ENCODE data around the gene SORCS1.

The SORCS1 gene

DNA sequence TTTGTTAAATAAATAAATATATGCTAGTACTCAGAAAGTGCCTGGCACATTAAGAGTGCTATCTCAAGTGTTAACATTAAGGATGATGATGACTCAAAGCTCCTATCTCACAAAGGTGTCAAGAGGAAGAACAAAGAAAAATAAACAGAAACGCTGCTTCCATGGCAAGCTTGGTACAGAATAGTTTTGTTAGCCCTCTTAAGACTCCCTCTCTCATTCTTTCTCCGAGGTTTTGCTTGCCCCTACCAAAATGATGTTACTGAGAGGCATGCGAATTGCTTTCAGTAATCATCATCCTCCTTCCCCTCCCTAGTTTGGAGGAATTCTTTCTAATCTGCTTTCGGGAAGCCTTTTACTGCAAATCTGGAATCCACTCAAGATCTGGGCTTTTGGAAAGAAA, 96.7 kb downstream of the SORCS1 start:
- H3K27ac ChIP-seq = no peak overlapping the region
- no peak for TF ChIP-seq ZFX (IDR thresholded peaks at IDR 0.05; ENCODE audit: borderline replicate concordance)
- TF ChIP-seq, protein P1, sequence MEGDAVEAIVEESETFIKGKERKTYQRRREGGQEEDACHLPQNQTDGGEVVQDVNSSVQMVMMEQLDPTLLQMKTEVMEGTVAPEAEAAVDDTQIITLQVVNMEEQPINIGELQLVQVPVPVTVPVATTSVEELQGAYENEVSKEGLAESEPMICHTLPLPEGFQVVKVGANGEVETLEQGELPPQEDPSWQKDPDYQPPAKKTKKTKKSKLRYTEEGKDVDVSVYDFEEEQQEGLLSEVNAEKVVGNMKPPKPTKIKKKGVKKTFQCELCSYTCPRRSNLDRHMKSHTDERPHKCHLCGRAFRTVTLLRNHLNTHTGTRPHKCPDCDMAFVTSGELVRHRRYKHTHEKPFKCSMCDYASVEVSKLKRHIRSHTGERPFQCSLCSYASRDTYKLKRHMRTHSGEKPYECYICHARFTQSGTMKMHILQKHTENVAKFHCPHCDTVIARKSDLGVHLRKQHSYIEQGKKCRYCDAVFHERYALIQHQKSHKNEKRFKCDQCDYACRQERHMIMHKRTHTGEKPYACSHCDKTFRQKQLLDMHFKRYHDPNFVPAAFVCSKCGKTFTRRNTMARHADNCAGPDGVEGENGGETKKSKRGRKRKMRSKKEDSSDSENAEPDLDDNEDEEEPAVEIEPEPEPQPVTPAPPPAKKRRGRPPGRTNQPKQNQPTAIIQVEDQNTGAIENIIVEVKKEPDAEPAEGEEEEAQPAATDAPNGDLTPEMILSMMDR (IDR thresholded peaks at IDR 0.05) = no peak

DNA sequence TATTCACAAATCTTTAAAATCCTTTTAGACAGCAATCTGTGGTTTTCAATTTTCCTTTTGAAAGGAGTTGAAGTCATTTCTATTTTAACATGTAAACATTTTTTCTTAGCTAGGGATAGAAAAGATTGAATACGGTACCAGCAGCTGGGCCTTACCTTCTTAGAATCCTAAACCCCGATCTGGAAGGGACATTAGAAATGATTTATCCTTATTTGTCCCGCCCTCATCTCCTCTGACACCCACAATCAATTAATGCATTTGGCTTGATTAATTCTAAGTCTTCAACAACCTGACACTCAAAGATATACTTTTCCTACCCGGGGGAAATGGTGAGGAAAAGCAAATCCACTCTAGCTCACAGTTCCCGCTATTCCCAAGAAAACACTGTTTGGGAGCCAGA, 100.4 kb downstream of the SORCS1 start:
- H3K27ac ChIP-seq = no peak overlapping the region
- TF ChIP-seq, protein P1 (IDR thresholded peaks at IDR 0.05) = no peak
- TF ChIP-seq ZFX (IDR thresholded peaks at IDR 0.05; ENCODE audit: borderline replicate concordance) = no peak

DNA sequence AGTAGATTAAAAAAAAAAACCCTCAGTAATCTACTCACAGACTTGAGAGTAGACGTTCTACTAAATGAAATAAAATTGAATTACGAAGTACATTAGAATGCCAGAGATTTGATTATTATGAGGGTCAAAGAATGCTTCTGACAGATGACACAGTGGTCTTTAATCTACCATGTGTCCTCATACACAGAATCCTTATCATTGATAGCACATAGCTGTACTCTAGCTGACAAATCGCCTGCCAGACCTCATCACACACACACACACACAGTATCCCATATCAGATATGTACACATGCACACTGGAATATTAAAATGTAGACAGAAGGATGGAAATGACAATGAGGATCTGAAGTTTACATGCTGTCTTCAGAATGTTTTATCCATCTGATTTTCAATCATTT, 104.6 kb downstream of the SORCS1 start:
- H3K27ac ChIP-seq = no peak overlapping the region
- no peak for TF ChIP-seq ZFX (IDR thresholded peaks at IDR 0.05; ENCODE audit: borderline replicate concordance)

DNA sequence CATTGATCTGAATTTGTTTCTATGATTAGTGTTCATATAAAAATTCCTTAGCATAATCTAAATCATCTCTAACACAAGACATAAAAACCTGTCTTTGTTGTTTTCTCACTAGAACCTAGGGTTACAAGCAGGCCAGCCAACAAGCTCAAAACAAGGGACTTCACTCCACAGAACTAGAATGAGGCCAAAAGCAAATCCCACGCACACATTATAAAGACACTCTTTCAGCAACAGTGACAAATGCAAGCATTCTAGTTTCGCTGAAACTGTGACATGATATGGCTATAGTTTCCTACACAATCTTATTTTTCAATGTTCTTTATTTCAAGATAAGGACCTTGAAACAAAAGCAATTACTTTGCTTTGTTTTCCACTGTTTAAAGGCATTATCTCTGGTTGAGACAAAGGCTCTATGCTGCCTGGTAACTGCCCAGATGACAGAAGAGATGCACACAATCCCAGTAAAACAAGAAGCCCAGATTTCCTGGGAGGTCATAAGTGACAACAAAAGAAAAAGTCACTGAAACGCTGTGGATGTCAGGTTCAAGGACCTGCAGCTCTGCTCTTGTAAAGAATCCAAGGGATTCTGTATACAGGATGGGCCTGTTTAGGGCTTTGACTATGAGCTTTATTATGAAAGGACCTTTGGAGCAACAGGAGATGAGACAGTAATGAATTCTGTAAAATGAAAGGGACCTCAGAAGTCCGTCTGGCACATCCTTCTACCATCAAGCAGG, 105.3 kb downstream of the SORCS1 start:
- H3K27ac ChIP-seq = no peak overlapping the region
- TF ChIP-seq, protein P1 (IDR thresholded peaks at IDR 0.05) = no peak

DNA sequence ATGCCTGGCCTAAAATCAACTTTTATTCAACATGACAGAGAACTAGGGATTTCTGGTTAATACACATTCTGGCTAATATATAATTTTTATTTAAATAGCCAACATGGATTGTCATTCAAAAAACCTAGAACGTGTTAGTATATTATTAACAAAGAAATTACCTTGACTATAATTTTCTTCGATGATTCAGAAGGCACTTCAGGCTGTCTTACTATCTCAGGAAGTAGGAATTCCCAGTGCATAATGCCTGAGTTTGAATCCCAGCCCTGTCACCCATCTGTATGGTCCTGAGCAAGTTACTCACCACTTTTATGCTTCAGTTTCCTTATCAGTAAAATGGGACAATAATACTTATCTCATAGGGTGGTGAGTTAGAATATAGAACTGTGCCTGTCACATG, 106.2 kb downstream of the SORCS1 start:
- TF ChIP-seq ZFX (IDR thresholded peaks at IDR 0.05; ENCODE audit: borderline replicate concordance) = no peak
- TF ChIP-seq, protein P1 (IDR thresholded peaks at IDR 0.05) = no peak
- no peak overlapping the region for H3K27ac ChIP-seq

DNA sequence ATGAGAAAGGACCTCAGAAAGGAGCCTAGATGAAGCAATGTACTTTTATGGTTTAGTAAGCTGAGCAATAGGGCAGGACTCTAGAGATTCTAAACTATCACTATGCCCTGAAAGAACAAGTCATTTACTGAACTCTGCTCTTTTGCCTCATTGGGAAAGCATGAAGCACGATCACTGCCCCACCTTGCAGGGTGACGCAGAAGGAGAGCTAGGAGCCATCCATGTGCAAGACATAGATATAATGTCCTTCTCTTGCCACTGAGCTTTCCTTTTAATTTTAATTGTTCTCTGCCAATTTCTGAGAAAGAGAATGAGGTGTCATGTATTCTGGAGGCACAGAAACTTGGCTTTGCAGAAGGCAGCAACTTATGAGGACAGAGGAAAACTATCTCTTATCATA, 108.3 kb downstream of the SORCS1 start:
- TF ChIP-seq ZFX (IDR thresholded peaks at IDR 0.05; ENCODE audit: borderline replicate concordance) = no peak
- TF ChIP-seq, protein P1 (IDR thresholded peaks at IDR 0.05) = no peak
- no peak overlapping the region for H3K27ac ChIP-seq

DNA sequence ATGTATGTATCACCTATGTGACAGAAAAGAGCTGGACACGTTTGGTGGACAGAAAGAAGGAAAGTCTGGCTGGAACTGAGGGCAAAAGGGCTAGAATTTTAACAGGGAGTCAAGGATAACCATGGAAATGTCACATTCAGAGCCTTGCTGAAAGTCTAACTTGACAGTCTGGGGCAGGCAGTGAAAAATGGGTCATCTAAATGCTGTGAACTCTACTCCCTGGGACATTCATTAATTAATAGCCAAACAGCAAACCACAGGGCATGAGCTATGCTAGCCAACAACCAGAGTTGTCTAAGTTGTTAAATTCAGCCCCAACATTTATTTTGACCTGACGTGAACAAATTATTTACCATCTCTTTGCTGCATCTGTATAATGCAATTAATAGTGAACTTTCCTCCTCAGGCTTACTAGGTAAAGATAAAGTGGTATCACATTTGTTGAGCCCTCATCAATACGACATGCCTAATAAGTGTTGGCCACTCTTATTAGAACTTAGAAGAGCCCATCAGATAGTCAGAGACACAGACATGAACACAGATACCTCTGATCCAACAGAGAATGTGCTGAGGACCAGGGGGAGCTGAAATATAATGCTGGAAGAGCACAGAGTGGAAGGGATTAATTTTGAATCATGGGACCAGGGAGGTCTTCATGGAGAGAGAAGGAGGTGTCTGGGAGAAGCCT, 109.9 kb downstream of the SORCS1 start:
- TF ChIP-seq, protein P1 (IDR thresholded peaks at IDR 0.05) = no peak
- TF ChIP-seq ZFX (IDR thresholded peaks at IDR 0.05; ENCODE audit: borderline replicate concordance) = no peak
- H3K27ac ChIP-seq = no peak overlapping the region
